Fibroblast of pulmonary artery (primary cell): ENCODE measurements around the gene EYS.
"Not testable (repeated sequence)": the region's sequence is repeated elsewhere in the genome, so short reads cannot be mapped to it uniquely, and the experiment has no call there.

Experiments used
- DNase-seq: peaks from one replicate; pipeline ENCODE4 v3.0.0-alpha.2; 2010; ENCODE audit warnings: low read depth
- H3K4me3 ChIP-seq: replicated peaks from 2 replicates; pipeline ENCODE4 v1.5.1; 2011; ENCODE audit warnings: low read depth, mild to moderate bottlenecking, control low read depth, low read length, moderate library complexity
- CTCF ChIP-seq: IDR thresholded peaks from 2 replicates; pipeline ENCODE4 v1.5.1; 2011; ENCODE audit warnings: mild to moderate bottlenecking, control low read depth, low read length, inconsistent platforms; ENCODE audit errors: missing control alignments

EYS gene

GRCh38 chr6:63858691-63859090 is 1848.3 kb downstream of the EYS start:
- no peak for TF ChIP-seq CTCF
- DNase-seq, result no peak
- H3K4me3 ChIP-seq, result no peak overlapping the region

- no peak for TF ChIP-seq CTCF
- H3K4me3 ChIP-seq, result no peak overlapping the region
- DNase-seq, result no peak
Measured at GRCh38 chr6:63856271-63856670, 1850.8 kb downstream of the EYS start.

- TF ChIP-seq CTCF, result no peak
- DNase-seq, result peak; percentile 70
- H3K4me3 ChIP-seq, result no peak overlapping the region
Measured at GRCh38 chr6:63844287-63844686, 1862.7 kb downstream of the EYS start.

- DNase-seq, result peak; percentile 46
- TF ChIP-seq CTCF, result no peak
- no peak overlapping the region for H3K4me3 ChIP-seq
Measured at GRCh38 chr6:63839485-63839884, 1867.5 kb downstream of the EYS start.

GRCh38 chr6:63828678-63829077 is 1878.3 kb downstream of the EYS start:
- not testable (repeated sequence) for H3K4me3 ChIP-seq, DNase-seq

GRCh38 chr6:63824722-63825121 is 1882.3 kb downstream of the EYS start:
- TF ChIP-seq CTCF, result no peak
- DNase-seq, result no peak
- no peak overlapping the region for H3K4me3 ChIP-seq

- no peak overlapping the region for H3K4me3 ChIP-seq
- TF ChIP-seq CTCF, result no peak
- DNase-seq, result peak; percentile 34
Measured at GRCh38 chr6:63821442-63821841, 1885.6 kb downstream of the EYS start.

- DNase-seq, result peak; percentile 69
- no peak overlapping the region for H3K4me3 ChIP-seq
- TF ChIP-seq CTCF, result no peak
Measured at GRCh38 chr6:63819831-63820230, 1887.2 kb downstream of the EYS start.
